Hepatocyte (in vitro differentiated cells): ENCODE results near the gene EAF1. TPM values are rescaled to one million over a fixed set of nuclear protein-coding genes. Genes with fewer than 3 reads are reported as not detected.

Experiments
- DNase-seq: peaks from one replicate; pipeline ENCODE4 v3.0.0-alpha.2; 2016; ENCODE audit warnings: low spot score
- H2AFZ ChIP-seq: fragments of 200-600 bp; sonication (generic); 2 replicates; pipeline ENCODE4 v1.6.0; 2016; ENCODE audit warnings: antibody characterized with exemption, mild to moderate bottlenecking
- H3K27ac ChIP-seq: fragments of 200-600 bp; sonication (generic); 2 replicates; pipeline ENCODE4 v1.5.1; 2016; ENCODE audit warnings: mild to moderate bottlenecking
- H3K27me3 ChIP-seq: fragments of 200-600 bp; sonication (generic); 2 replicates; pipeline ENCODE4 v1.6.1; 2016
- H3K36me3 ChIP-seq: fragments of 200-600 bp; sonication (generic); replicated peaks from 2 replicates; pipeline ENCODE4 v1.5.1; 2016; ENCODE audit warnings: low read depth; ENCODE audit not compliant: insufficient read depth
- H3K4me1 ChIP-seq: fragments of 200-600 bp; sonication (generic); 2 replicates; pipeline ENCODE4 v1.5.1; 2016; ENCODE audit warnings: mild to moderate bottlenecking, moderate library complexity; ENCODE audit not compliant: insufficient read depth
- H3K4me2 ChIP-seq: fragments of 200-600 bp; sonication (generic); 2 replicates; pipeline ENCODE4 v1.6.0; 2016
- H3K4me3 ChIP-seq: fragments of 200-600 bp; sonication (generic); 2 replicates; pipeline ENCODE4 v1.5.1; 2016; ENCODE audit warnings: mild to moderate bottlenecking
- H3K79me2 ChIP-seq: fragments of 200-600 bp; sonication (generic); 2 replicates; pipeline ENCODE4 v1.6.0; 2017; ENCODE audit warnings: mild to moderate bottlenecking
- H3K9me2 ChIP-seq: fragments of 200-600 bp; sonication (generic); replicated peaks from 2 replicates; pipeline ENCODE4 v1.6.0; 2017; ENCODE audit warnings: mild to moderate bottlenecking; ENCODE audit not compliant: insufficient read depth
- H3K9me3 ChIP-seq: fragments of 200-600 bp; sonication (generic); 2 replicates; pipeline ENCODE4 v1.5.1; 2016; ENCODE audit warnings: low read depth, mild to moderate bottlenecking
- H4K20me1 ChIP-seq: fragments of 200-600 bp; sonication (generic); 2 replicates; pipeline ENCODE4 v1.6.0; 2016; ENCODE audit warnings: mild to moderate bottlenecking; ENCODE audit not compliant: insufficient read depth, poor library complexity, severe bottlenecking
- EZH2 ChIP-seq: fragments of 200-600 bp; sonication (generic); IDR thresholded peaks from 2 replicates; pipeline ENCODE4 v1.6.1; 2016; ENCODE audit warnings: antibody characterized with exemption, mild to moderate bottlenecking, borderline replicate concordance
- EZH2phosphoT487 ChIP-seq: fragments of 200-600 bp; sonication (generic); IDR thresholded peaks from one replicate; pipeline ENCODE4 v1.6.1; 2018; ENCODE audit warnings: antibody characterized with exemption, mild to moderate bottlenecking, low read depth, moderate library complexity; ENCODE audit not compliant: unreplicated experiment, severe bottlenecking
- WGBS: methylation state at CpG from one replicate; pipeline ENCODE4 v1.1.6; 2016; ENCODE audit warnings: low lambda C conversion rate; ENCODE audit errors: missing lambda C conversion rate; 5-methylcytosine and 5-hydroxymethylcytosine counted together
- polyA plus RNA-seq: library from polyadenylated mRNA; unstranded; fragments of >200 nt; fragmentation: Nextera tagmentation; extraction: Ambion mirVana; gene quantifications from 2 replicates; pipeline ENCODE4 v1.2.1, GENCODE V29; 2016
- total RNA-seq: library from RNA; depleted of rRNA; stranded (reverse); fragments of >200 nt; gene quantifications from 2 replicates; pipeline ENCODE4 v1.2.3, GENCODE V29; 2014
- TF ChIP-seq, protein P1 (sequence below): fragments of 200-600 bp; sonication (generic); IDR thresholded peaks from 2 replicates; pipeline ENCODE4 v1.5.1; 2016; ENCODE audit warnings: antibody characterized with exemption, mild to moderate bottlenecking; ENCODE audit not compliant: poor library complexity

Gene EAF1
- total and polyA plus RNA-seq, 2 experiments from 2014 or later, result 9.2 to 28.8 TPM

DNA sequence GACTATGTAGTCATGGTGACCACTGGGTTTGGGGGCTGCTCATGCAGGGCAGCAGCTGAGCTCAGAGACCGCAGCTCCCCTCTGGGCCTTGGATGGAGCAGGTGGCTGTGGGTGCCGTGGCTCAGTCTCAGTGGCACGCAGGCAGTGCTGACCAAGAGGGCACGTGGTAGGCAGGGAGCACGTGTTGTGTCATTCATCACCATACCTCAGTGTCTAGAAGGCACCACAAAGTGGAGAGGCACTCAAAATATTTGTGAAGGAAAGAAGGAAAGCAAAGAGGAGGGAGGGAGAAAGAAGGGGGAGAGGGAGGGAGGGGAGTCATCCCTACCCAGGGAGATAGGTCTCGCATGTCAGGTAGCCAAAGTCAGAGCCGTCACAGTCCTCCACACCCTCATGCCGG, 26.1 kb downstream of the EAF1 start:
- Histone ChIP-seq H2AFZ (no peak overlapping the region), H3K4me3 (no peak overlapping the region), H3K27me3 (no peaks in the 10 kb centered on the region), H3K9me3 (no peaks in the 10 kb centered on the region), H3K36me3 (no peaks in the 10 kb centered on the region), H3K79me2 (no peaks in the 10 kb centered on the region), H3K9me2 (no peaks in the 10 kb centered on the region), H3K27ac (no peak overlapping the region), H4K20me1 (no peaks in the 10 kb centered on the region), H3K4me2 (no peak overlapping the region), H3K4me1 (no peaks in the 10 kb centered on the region)
- DNase-seq, result no peak
- TF ChIP-seq EZH2 (no peak), EZH2phosphoT487 (no peak)
- TF ChIP-seq, protein P1, sequence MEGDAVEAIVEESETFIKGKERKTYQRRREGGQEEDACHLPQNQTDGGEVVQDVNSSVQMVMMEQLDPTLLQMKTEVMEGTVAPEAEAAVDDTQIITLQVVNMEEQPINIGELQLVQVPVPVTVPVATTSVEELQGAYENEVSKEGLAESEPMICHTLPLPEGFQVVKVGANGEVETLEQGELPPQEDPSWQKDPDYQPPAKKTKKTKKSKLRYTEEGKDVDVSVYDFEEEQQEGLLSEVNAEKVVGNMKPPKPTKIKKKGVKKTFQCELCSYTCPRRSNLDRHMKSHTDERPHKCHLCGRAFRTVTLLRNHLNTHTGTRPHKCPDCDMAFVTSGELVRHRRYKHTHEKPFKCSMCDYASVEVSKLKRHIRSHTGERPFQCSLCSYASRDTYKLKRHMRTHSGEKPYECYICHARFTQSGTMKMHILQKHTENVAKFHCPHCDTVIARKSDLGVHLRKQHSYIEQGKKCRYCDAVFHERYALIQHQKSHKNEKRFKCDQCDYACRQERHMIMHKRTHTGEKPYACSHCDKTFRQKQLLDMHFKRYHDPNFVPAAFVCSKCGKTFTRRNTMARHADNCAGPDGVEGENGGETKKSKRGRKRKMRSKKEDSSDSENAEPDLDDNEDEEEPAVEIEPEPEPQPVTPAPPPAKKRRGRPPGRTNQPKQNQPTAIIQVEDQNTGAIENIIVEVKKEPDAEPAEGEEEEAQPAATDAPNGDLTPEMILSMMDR, result no peak
- 91% methylated on average over 8 of the region's 8 CpGs for WGBS

DNA sequence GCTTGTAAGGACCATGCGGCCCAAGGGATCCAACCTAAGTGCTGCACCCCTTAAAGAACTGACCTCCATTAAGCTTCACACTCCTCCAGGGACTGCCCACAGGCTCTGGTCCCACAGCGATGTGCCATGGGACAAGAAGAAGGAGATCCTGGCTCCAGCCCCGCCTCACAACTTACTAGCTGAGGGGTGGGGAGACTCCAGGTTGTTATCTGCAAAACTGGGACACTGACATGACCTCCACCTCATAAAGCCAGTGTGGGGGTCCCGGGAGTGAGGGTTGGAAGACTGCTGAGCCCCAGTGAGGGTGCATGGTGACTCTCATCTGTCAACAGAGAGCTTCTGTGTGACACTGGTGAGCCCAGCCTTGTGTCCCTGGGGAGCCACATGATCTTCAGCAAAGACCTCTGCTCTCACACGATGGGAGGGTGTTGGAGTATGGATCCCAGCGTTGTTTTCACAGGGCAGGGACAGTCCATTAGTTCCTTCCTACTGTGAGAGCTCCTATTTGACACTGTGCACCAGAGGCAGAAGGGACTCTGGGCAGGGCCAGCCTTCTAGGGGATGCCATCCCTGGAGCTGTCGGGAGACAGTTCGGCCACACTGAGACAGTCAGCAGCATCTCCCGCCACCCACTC, 26.7 kb downstream of the EAF1 start:
- no peak overlapping the region for H3K4me2 ChIP-seq
- no peaks in the 10 kb centered on the region for H4K20me1 ChIP-seq
- no peaks in the 10 kb centered on the region for H3K9me3 ChIP-seq
- H3K4me1 ChIP-seq, result no peaks in the 10 kb centered on the region
- no peaks in the 10 kb centered on the region for H3K79me2 ChIP-seq
- no peak overlapping the region for H3K27ac ChIP-seq
- no peaks in the 10 kb centered on the region for H3K9me2 ChIP-seq
- H2AFZ ChIP-seq, result no peak overlapping the region
- 79% methylated on average over 9 of the region's 9 CpGs for WGBS
- TF ChIP-seq EZH2 (no peak), EZH2phosphoT487 (no peak)
- TF ChIP-seq, protein P1, result no peak
- no peaks in the 10 kb centered on the region for H3K36me3 ChIP-seq
- DNase-seq, result no peak
- no peaks in the 10 kb centered on the region for H3K27me3 ChIP-seq
- H3K4me3 ChIP-seq, result no peak overlapping the region

DNA sequence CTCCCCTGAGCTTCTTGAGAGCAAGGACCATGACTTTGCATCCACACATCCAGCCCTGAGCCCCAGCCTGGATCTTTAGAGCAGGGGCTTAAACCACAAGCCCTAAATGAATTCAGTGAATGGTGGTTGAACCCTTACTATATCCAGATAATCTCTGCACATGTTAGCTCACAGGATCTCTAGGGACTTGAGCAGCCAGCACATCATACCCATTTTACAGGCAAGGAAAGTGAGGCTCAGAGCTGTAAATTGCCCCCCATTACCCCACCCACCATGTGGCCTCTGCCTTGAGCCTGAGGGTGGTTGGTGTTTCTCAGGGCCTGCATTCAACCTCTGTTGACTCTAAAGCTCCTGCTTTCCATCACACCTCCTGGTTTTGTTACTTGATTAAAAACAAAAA, 27.6 kb downstream of the EAF1 start:
- Histone ChIP-seq H3K4me3 (no peak overlapping the region), H3K36me3 (no peaks in the 10 kb centered on the region), H3K4me2 (no peak overlapping the region), H4K20me1 (no peaks in the 10 kb centered on the region), H2AFZ (no peak overlapping the region), H3K9me2 (no peaks in the 10 kb centered on the region), H3K4me1 (no peaks in the 10 kb centered on the region), H3K79me2 (no peaks in the 10 kb centered on the region), H3K27me3 (no peaks in the 10 kb centered on the region), H3K27ac (no peak overlapping the region), H3K9me3 (no peaks in the 10 kb centered on the region)
- no peak for TF ChIP-seq EZH2
- TF ChIP-seq, protein P1, result no peak
- no peak for TF ChIP-seq EZH2phosphoT487
- DNase-seq, result no peak

DNA sequence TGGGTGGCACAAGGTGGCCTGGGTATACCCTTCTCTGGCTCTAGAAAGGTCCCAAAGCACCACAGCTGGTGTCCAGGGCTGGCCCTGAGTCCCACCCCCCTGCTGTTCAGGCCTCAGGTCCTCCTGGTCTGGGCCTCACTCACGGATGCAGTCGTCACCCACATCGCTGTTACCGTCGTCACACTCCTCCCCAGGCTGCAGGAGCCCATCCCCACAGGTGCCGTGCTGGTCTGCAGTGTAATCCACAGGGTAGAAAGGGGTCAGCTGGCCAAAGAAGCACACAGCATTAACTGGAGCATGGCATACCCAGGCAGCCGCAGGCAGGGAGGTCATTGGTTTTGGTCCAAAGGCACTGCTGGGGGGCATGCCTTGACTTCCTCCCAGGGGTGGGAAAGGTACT, 28.4 kb downstream of the EAF1 start:
- no peak overlapping the region for H2AFZ ChIP-seq
- no peaks in the 10 kb centered on the region for H3K4me1 ChIP-seq
- no peak overlapping the region for H3K4me2 ChIP-seq
- H3K27me3 ChIP-seq, result no peaks in the 10 kb centered on the region
- no peaks in the 10 kb centered on the region for H3K9me3 ChIP-seq
- DNase-seq, result no peak
- H3K36me3 ChIP-seq, result no peaks in the 10 kb centered on the region
- no peak overlapping the region for H3K4me3 ChIP-seq
- no peaks in the 10 kb centered on the region for H3K9me2 ChIP-seq
- 94% methylated on average over 7 of the region's 7 CpGs for WGBS
- no peak overlapping the region for H3K27ac ChIP-seq
- no peaks in the 10 kb centered on the region for H3K79me2 ChIP-seq
- TF ChIP-seq EZH2phosphoT487 (no peak), EZH2 (no peak)
- TF ChIP-seq, protein P1, result no peak
- H4K20me1 ChIP-seq, result no peaks in the 10 kb centered on the region
